Stimulated activated CD8-positive, alpha-beta memory T cell treated with anti-CD3 and anti-CD28 coated beads, Interleukin-4, amount 100 ng/mL, for 1 hour (primary cell): ENCODE measurements around the gene PLXNC1.

Source experiments
- DNase-seq, 2 donors: peaks; one replicate each; pipeline ENCODE4 v3.0.0-alpha.2; 2020; ENCODE audit warnings: low read depth in 2 of 2, low spot score in 1 of 2

PLXNC1 gene

DNA sequence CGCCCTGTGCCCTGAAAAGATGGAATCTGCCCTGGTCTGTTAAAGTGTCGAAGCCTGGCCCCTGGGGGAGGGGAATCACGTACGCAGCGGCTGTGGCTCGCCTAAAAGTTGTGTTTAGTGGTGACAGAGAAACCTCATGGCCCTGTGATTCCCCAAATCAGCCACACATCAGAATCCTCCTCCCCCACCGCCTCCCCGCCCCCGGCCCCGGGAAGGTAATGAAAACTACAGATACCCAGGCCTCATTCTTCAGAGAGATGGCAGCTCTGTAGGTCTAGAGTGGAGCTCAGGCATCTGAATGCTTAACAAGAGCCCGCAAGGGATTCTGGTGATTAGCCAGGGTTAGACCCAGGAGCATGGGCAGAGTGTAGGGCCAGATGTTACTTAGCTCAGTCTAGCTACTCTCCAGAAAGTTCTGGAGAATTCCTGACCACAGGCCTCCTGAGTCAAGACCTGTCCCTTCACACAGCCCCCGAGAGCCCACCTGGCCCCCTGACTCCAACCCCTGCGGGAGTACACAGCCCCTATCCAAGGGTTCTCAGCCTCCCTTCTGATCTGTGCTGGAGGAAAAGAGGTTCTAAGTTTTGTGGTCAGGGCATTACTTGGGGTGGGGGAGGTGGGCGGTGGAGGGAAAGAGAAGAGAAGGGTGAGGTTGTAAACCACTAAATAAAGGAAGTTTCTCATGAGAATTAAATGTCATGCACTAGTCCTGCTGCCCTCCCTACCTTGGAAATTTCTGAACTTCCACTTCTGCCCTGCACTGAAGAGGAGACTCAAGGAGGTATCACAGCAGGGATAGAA lies 114.8 kb downstream of the PLXNC1 start:
- DNase-seq, result peak; percentile 18 to 22

DNA sequence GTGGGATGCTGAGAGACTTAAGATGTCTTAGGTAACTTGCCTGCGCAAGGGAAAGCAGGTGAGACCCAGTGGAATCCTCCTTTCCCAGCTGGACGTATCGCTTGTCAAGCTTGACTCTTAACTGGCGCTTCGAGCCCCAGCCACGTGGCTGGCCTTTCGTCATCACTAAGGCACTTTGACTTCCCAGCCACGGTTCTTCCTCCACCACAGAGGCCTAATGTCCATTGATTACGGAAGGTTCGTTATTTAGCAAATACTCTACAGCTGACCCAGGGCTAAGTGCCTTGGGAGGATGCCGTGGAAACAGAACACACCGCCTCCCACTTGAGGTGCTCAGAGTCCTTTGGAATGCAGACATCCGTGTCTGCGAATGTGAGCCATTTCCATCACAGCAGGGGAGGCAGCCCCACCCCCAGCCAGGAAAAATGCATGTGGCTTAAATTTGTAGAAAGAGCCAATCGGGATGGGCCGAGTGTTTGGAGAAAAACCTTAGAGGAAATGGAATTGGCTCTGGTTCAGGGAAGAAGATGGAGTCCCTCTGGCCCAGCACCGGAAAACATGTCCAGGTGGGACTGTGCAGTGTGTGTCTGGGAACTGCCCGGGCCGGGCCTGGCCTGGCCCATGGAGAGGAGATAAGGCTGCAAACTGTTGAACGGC lies 115.7 kb downstream of the PLXNC1 start:
- no peak for DNase-seq

DNA sequence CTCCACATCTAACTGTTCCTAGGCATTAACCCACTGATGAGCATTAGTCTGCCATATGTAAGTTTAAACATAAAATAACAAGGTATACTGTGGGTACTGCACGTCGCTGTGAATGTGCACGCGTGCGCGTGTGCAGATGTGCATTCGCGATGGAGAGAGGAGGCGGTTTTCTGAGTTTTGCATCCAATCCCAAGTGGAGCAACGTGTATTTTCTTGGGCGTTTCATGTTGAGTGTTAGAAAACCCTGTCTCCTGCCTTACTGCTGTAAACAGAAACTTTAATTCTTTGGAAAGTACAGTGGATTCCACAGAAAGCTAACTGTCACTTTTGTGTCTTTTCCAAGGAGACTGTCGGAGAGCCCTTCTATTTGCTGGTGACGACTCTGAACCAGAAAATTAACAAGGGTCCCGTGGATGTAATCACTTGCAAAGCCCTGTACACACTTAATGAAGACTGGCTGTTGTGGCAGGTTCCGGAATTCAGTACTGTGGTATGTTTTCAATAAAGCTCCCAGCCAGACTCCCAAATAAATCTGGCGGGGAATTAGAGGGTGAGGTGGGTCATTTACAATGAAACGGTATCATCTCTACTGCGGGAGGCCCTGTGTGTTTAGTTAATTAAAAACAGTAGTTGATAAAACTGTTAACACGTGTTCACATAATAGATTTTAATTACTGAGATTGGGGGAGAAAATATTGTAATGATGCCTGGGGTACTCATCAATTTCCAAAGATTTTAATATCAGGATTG lies 116.5 kb downstream of the PLXNC1 start:
- DNase-seq, result no peak

DNA sequence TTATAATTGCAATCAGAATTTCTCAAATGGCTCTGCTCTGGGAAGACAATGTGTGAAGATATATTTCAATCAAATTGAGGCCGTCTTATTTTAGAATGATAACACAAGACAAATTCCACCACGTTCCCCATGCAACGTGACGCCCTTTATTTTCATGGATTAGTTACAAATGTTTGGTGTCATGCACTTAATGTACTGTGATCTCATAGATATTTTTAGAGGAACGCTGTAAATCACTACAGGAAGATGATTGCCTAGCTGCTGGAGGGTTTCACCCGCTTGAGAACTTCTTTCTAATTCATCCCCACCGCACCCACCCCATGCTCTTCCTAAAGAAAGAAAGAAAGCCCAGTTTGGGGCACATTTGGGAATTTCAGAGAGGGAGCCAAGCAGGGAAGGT lies 117.2 kb downstream of the PLXNC1 start:
- DNase-seq, result no peak

DNA sequence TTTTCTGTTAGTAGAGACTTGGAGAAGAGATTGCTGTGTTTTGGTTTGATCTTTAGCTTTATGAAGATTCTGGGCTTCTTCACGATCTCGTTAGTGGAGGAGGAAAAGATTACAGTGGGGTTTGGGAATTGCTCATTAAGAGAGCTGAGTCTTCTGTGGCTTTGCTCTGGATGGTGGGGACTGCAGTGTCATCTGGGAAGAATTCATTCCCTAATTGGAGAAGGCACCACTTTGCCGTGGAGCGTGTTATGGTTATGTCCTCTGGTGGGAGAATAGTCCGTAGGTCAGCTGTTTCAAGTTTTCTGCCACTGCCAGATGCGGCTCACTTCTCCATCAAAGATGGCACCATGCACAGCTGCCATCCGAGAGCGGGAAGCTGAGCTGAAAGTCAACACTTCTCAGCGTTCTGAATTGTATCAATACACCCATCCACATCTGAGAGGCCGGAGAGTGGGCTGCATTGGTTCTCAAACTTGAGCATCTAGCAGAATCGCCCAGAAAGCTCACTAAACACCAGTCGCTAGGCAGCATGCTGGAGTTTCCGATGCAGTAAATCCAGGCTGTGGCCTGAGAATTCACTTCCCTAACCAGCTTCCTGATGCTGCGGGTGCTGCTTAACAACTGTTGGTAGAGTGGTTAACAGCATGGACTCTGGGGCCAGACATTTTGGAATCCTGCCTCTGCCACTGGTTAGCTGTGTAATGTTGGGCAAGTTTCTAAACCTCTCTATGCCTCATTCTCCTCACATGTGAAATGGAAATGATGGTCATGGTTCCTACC lies 117.8 kb downstream of the PLXNC1 start:
- DNase-seq, result no peak

DNA sequence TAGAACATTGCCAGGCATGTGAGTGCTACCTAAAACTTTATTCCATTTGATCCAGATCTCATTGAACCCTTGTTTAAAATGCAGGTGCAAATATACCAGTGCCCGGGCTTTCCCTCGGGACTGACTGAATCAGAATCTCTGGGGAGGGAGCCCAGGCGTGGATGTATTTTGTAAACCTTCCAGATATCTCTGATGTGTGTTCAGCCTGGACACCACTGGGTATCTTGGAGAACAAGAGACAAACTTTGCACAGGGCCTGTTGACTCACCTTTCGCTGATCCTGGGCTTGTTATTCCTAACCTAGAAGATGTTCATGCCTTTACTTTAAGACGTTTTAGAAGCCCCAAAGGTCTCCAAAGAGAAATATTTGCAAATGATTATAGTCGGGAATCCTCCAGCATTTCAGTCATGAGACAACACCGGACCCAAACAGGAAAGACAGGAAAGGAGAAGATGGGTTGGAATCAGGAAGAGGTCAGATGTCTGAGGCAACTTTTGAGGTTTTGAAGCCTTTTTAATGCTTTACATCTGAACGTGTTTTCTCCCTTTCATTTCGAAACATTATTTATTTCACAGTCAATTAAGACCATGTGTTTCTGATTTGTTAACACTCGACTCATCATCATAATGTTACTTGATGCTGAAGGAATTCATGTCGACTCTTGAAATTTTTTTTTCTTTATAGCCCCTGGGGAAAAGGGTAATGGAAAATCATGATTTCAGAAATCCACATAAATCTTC lies 118.6 kb downstream of the PLXNC1 start:
- no peak for DNase-seq

DNA sequence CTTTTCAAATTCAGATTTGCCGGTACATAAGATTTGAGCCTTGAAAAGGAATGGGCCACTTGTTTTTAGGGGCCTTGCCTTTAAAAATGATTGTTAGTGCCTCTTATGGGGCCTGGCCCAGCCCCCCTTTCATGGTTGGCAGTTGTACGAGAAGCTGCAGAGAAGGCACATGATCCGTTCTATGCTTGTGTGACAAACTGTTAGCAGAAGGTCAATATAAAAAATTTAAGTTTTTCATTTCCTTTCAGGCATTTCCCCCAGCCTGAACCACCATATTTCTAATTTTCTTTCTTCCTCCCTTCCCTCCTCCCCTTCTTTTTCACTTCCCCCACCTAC lies 119.1 kb downstream of the PLXNC1 start:
- no peak for DNase-seq

DNA sequence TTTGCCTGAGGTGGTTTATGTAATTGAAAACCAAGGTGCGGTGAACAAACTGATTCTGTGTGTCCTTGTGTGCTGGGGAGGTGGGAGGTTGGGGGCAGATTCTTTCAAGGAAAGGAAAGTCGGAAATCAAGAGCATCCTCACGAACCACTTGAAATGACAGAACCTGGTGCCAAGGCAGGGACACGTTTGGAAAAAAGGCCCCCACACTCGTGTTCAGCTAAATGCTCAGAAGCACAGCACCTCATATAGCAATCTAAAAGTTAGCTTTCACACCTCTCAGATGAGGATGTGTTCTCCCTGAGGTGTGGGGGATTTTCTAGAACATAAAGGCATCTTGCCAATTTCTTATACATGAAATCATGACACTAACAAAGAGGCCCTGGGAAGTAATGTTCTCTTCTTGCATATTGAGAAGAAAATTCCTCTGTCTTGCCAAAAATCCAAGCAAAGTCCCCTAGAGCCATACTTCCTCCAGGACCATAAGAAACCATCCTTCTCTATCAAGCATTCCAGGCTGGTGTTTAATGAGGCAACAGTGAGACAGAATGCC lies 119.6 kb downstream of the PLXNC1 start:
- DNase-seq, result no peak

DNA sequence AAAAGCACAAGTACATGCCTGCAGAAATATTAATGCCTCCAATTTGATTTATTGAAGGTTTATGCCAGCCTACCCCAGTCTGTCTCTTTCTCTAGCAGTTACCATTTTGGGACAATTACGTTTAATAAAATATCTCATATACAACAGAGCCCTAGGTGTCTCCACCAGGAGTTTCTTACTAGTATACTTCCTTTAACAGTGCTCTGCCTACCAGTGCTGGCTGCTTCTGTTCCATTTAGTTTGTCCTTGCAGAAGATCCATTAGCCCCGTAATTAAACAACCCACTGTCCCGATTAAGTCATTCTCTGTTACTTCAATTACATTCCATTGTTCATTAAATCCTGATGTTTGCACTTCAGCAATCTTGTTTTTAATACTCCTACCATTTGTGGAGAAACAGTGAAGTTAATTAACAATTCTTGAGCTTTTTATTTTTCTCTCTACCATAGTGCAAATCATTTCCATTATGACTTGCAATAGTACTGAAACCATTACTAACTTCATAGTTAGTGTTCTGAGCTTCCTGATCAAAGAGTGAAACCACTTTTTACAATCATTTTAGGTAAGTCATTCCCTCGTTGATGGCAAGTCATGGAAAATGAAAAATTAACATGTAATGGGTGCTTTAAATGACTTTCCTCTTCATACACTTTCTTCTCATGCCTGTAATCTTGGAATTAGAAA lies 121.1 kb downstream of the PLXNC1 start:
- DNase-seq, result no peak

DNA sequence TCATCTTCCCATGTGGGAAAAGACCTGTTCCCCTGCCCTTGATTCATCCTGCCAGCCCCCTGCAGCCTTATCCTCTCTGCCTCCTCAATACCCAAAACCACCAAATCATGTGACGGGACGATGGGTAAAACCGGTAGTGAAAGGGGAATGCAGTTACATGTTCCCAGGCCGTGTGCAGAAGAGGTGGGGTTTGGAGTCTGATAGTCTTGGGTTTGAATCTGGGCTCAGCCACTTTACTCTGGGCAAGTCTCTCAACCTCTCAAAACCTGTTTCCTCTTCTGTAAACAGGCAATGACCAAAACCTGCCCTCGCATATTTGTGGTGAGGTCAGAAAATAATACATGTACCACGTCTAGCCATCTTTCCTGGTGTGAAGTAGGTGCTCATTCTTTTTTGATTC lies 123.0 kb downstream of the PLXNC1 start:
- DNase-seq, result no peak

DNA sequence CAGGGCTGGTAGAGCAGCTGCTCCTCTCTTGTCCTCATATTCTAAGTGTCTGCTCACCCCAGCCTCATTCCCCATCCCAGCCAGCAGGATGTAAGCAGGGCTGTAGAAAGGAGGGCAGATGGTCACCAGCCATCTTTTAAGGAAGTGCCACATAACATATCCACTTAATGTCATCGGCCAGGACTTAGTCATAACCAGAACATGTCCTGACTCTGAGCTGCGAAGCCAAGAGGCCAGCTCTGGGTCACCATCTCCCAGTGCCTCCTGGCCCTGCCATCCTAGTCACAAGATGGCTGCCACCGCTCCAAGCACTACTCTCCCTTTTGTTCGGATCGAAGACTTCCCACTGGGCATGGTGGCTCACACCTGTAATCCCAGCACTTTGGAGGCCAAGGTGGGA lies 123.9 kb downstream of the PLXNC1 start:
- no peak for DNase-seq

DNA sequence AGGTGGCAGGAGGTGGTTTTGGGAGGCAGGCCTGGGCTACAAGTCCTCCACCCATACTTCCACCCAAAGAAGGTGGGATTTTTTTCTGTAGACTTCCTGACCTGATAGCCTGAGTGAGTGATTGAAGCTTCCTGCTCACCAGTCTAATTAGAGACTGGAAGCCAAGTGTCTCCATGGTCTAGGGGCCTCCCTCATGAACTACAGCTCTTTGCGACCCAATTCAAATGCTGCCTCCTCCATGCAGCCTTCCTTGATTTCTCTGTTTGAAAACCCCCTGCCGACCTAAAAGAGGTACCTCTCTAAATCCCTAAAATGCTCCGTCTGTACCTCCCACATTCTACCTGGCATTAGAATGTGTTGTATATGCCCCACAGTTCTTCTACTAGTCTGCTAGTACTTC lies 124.9 kb downstream of the PLXNC1 start:
- no peak for DNase-seq

DNA sequence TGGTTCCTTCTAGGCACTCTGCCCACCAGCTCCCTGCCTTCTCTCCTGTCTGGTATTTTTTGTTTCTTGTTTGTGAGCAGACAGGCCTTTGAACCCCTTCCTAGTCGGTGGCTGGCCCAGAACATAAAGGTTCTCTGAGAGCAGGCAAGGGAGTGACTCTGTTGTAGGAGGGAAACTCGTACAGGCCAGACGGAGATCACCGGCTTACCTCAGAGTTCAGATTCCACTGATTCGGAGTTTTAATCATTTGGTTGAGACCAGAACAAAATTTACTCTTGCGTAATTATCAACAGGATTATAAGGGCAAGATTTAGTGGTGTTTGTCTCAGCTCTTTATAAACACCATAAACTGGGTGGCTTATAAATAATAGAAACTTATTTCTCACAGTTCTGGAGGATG lies 128.3 kb downstream of the PLXNC1 start:
- DNase-seq, result no peak

DNA sequence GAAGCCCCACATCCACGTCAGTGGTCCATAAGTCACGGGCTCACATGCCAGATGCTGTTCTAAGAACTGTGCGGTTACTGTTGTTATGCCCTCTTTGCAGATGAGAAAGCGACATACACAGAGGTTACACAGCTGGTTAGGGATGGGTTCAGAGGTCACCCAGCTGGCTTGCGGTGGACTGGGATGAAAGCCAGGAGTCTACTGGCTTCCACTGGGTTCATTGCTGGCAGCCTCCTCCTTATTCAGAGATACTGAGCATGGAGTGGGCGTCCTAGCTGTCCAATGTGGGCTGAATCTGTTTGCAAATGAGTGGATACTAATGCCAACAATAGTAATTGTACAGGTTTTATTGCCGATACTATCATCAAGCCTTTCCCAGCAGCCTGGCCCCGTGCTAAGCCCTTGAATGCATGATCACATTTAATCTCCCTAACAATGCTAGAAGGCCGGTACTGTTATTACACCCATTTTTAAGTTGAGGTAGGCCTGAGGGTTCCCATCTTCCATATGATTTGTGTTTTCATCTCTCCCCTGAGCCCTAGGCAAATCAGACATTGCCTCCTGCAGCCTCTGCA lies 129.1 kb downstream of the PLXNC1 start:
- no peak for DNase-seq

DNA sequence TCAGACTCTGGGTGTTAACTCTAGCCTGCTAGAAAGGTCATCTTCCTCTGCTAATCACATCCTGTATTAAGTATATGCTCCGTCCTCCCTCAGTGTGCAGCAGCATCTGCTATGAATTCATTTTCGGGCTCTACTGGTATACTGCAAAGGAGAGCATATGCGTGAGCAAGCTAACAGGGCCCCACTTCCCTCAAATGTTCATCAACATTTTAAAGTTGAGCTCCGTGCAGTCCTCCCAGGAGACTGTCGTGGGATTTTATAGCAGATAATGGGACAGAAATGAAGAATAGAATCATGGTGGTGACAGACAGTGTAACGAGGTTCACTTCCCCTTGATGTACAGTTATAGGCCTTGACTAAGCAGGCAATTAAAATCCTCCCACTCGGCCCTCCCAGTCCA lies 131.7 kb downstream of the PLXNC1 start:
- no peak for DNase-seq

DNA sequence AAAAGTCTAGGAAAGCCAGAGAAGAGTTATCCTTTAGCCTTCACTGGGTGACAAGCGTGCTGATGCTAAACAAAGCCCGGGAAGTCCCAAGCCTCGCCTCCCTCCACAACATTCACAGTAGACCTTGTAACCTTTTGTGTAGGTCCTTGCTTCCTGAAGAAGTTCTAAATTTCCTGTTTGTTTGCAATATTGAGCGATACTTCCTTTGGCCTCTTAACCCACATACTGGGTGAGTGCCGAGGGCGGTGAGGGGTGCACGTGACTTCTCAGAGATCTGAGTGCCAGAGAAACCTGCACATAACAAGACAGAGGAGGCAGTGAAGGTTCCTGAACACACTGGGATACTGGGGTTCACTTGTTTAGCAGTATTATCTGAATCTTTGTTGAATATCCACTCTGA lies 134.3 kb downstream of the PLXNC1 start:
- DNase-seq, result no peak

DNA sequence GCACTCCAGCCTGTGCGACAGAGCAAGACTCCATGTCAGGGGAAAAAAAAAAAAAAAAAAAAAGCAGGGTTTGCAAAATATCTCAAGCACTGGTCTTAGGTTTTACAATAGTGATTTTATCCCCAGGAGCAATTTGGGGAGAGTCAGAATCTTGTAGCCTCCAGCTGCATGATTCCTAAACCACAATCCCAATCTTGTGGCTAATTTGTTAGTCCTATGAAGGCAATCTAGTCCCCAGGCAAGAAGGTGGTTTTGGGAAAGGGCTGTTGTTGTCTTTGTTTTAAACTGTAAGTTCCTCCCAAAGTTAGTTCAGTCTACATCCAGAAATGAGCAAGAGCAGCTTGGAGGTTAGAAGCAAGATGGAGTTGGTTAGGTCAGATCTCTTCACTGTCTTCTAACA lies 135.7 kb downstream of the PLXNC1 start:
- no peak for DNase-seq

DNA sequence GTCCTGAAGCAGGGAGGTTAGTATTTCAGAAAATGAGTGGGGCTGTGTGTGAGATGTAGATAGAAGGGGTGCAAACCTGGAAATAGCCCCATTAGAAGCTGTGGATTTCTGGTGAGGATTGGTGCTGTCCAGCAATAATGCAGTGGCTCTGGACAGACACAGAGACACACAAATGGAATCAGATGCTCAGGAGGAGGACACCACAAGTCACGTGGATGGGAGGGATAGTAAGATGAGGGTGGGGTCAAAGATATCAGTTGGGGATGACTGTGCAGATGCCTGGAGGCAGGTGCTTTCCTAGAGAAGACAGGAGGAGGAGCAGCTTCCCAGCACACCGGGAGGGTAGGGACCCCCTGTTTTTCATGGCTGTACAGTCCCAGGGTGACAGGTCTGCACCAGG lies 136.5 kb downstream of the PLXNC1 start:
- no peak for DNase-seq

DNA sequence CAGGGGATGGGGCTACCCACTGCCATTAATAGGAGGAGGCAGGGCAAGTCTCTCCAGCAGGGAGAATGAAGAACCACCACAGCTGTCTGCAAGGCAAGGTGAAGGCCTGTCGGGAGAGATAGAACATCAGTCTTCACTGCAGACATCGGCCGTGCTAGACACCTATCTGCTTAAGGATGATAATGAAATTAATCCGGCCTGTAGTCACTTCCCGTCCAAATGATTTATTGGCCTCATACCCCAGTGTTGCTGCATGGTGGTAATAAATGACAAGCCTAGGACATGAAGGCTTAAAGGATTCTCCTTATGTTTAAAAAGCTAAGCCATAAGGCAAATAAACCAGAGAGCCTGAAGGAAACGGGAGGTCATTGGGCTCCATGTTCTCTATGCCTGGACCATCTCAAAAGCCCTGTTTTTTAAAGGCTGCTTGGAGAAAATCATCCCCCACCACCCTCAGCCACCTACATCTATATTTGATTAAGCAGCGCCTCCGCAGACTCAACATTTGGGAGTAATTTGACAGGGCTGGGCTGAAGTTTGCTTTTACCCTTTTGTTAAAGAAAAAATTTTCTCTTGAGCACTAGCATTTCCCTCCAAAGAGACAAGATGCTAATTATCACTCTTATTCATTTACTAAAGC lies 137.7 kb downstream of the PLXNC1 start:
- no peak for DNase-seq
